Measurements from ENCODE around the gene KRTAP29-1. TPM values are rescaled to one million over a fixed set of nuclear protein-coding genes. Genes with fewer than 3 reads are reported as not detected.
A peak's percentile ranks its signal among the peaks of the same experiment; 100 is the strongest.

Gene KRTAP29-1
- total RNA-seq, 4 donors from 2014 or later: not detected

DNA sequence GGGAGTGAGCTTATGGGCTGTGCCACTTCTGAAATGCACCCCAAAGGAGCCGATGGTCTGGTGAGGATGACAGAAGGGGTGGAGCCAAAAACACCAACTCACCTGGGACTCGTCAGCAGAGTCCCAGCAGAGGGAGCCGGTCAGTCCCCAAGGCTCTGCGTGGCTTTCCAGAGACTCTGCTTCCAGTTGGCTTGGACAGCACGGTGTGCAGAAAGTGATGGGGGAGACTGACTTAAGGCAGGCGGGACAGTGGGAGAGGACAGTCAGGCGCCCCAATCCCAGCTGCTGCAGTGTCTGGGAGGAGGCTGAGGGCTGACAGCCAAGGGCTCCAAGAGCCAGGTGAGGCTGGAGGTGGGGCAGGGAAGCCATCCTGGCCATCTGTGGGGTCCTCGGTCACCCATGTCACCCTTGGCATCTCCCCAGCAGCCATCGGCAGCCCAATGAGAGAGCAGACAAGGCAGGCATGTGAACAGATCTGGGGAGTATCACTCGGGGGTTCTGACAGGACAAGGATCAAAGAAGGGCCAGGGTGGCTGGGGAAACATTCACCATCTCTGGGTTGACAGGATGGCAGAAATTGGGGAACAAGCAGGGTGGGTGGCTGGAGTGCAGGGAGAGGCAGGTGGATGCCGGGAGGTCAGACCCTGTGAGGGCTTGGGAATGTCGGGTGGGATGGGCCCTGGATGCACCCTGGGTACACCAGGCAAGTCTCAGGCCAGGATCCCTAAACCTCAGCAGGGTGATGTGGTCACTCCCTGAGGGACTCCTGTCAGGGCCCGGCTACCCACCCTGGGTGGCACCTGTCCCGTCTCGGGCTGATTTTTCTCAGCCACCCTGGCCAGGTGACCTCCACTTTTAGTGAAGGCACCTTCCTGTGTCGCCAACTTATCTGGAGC lies 21.8 kb upstream of the KRTAP29-1 start:
- no peak overlapping the region for H3K27ac ChIP-seq
- DNase-seq: no peak
- H3K9me3 ChIP-seq: peaks cover 0 to 6% (median 0%) of the 10 kb centered on the region in 3 donors
- H3K27me3 ChIP-seq: no peaks in the 10 kb centered on the region
- intact Hi-C loops (cut with DNase I): loop anchor here (5.0 kb wide), 1 partner anchor 417 kb away; no protein-coding TSS in a partner anchor
- H3K4me3 ChIP-seq: no peak overlapping the region
- H3K4me1 ChIP-seq: peaks cover 0 to 32% (median 0%) of the 10 kb centered on the region in 3 donors
- H3K36me3 ChIP-seq: no peaks in the 10 kb centered on the region
- TF ChIP-seq POLR2A (IDR thresholded peaks at IDR 0.05): no peak
- TF ChIP-seq, protein P1, sequence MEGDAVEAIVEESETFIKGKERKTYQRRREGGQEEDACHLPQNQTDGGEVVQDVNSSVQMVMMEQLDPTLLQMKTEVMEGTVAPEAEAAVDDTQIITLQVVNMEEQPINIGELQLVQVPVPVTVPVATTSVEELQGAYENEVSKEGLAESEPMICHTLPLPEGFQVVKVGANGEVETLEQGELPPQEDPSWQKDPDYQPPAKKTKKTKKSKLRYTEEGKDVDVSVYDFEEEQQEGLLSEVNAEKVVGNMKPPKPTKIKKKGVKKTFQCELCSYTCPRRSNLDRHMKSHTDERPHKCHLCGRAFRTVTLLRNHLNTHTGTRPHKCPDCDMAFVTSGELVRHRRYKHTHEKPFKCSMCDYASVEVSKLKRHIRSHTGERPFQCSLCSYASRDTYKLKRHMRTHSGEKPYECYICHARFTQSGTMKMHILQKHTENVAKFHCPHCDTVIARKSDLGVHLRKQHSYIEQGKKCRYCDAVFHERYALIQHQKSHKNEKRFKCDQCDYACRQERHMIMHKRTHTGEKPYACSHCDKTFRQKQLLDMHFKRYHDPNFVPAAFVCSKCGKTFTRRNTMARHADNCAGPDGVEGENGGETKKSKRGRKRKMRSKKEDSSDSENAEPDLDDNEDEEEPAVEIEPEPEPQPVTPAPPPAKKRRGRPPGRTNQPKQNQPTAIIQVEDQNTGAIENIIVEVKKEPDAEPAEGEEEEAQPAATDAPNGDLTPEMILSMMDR (IDR thresholded peaks at IDR 0.05): peak in 4 of 6 experiments; percentile 6 to 60 (median 32)
- 69 to 72% methylated on average over 10 to 12 of the region's 16 CpGs for WGBS, 2 donors

DNA sequence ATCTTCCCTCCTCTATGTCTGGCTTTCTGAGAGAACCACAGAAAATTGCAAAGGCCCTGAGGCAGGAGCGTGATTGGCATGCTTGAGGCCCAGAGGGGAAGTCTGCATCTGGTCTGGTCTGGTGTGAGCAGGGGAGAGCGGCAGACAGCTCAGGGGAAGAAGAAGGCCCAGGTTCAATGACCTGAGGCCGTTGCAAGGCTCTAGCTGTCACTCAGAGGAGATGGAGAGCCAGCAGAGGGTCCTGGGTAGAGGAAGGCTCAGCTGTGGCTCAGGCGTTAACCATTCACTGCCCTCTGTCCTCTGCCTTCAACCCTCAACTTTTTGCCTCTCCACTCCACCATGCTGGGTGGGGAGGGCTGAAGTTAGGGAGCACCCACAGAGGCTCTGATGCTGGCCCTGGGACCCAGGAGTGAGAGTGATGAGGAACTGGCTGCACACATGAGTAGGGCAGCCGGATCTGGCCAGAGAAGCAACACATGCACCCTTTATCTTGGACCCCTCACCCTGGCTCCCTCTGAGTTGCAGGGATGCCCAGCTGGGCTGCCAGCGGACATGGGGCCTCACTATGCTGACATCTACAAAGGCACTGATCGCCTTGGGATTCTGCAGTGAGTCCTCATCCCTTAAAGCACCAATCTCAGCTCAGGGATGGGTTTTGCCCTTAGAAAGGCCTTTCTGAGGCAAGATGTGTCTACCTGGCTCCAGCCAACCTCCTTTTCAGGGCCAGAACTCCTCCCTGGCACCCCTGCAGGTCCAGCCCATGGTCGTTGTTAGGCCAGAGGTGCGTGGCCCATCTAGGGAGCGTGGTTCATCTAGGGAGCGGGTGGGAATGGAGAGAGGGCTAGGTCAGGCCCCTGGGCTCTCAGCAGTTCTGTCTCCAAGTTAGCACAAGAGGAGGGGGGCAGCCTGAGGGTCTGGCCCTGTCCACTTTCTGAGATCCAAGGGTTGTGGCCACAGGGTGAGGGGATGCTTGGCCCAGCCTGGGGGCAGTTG lies 20.5 kb upstream of the KRTAP29-1 start:
- Histone ChIP-seq H3K27ac (no peak overlapping the region), H3K4me1 (peaks cover 0 to 32% (median 0%) of the 10 kb centered on the region in 3 donors), H3K9me3 (peaks cover 0 to 6% (median 0%) of the 10 kb centered on the region in 3 donors), H3K27me3 (no peaks in the 10 kb centered on the region), H3K4me3 (no peak overlapping the region), H3K36me3 (no peaks in the 10 kb centered on the region)
- no peak for DNase-seq
- intact Hi-C loops (cut with DNase I): loop anchor here (5.0 kb wide), 1 partner anchor 416 kb away; no protein-coding TSS in a partner anchor
- TF ChIP-seq, protein P1 (IDR thresholded peaks at IDR 0.05): no peak
- TF ChIP-seq POLR2A (IDR thresholded peaks at IDR 0.05): no peak
- WGBS, 2 donors: 80 to 82% methylated on average over 1 to 2 of the region's 11 CpGs

DNA sequence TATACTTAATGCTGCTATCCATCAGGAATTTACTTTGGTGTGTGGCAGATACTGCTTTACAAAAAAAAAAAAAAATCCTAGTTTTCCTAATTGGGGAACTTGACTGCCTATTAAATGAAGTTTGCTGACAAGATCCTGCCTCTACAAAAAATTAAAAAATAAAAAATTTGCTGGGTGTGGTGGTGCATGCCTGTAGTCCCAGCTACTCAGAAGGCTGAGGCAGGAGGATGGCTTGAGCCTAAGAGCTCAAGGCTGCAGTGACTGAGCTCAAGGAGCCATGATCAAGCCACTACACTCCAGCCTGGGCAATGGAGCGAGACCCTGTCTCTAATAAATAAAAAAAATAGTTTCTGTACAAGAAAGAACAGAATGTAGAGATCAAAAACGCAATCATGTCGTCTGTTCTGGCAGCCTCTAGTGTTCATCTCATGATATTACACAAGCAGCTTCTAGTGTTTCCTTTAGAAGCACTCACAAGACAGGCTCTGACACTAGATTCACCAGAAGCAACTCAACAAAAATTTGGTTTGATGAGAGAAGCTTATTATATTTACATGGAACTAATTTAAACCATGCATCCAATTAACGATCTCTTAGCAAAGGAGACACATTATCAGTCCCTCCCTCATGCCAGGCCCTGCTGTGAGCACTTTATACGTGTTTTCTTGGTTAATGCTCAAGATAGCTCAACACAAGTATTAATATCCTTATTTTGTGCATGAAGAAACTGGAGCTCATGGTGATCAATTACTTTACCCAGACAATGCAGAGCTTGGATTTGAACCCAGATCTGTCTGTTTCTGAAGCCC lies 19.6 kb upstream of the KRTAP29-1 start:
- intact Hi-C loops (cut with DNase I): loop anchor here (5.0 kb wide), 1 partner anchor 415 kb away; no protein-coding TSS in a partner anchor
- TF ChIP-seq, protein P1 (IDR thresholded peaks at IDR 0.05): peak in 5 of 6 experiments; percentile 76 to 91 (median 86)
- TF ChIP-seq POLR2A (IDR thresholded peaks at IDR 0.05): no peak
- Histone ChIP-seq H3K27ac (no peak overlapping the region), H3K9me3 (peaks cover 0 to 6% (median 0%) of the 10 kb centered on the region in 3 donors), H3K4me1 (peaks cover 0 to 24% (median 0%) of the 10 kb centered on the region in 3 donors), H3K27me3 (no peaks in the 10 kb centered on the region), H3K4me3 (no peak overlapping the region), H3K36me3 (no peaks in the 10 kb centered on the region)
- no peak for DNase-seq
- WGBS, 2 donors: 28 to 30% methylated on average over 5 of the region's 5 CpGs

DNA sequence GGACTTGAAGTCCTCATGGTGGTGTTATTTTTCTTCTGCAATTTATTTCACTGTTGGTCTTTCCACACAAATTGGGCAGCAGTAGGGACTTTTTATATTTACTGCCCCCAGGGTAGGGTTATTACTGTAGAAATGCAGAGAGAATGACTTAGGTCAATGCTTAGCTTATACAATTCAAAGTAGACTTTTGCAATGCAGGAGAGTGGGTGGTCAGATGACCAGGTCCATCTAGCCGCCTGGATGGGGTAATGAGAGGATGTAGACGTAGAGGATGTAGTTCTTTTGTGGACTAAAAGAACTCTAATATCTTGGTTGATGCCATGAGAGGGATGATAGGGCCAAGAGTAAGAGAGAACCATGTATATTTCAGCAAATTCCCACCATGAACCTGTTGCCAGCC lies 15.6 kb upstream of the KRTAP29-1 start:
- H3K9me3 ChIP-seq: peaks cover 0 to 6% (median 0%) of the 10 kb centered on the region in 3 donors
- H3K27ac ChIP-seq: no peak overlapping the region
- H3K36me3 ChIP-seq: no peaks in the 10 kb centered on the region
- TF ChIP-seq, protein P1 (IDR thresholded peaks at IDR 0.05): no peak
- no peak for TF ChIP-seq POLR2A (IDR thresholded peaks at IDR 0.05)
- WGBS, 2 donors: 29 to 88% methylated on average over 2 of the region's 2 CpGs
- H3K27me3 ChIP-seq: peaks cover 0 to 21% (median 0%) of the 10 kb centered on the region in 4 donors
- intact Hi-C loops (cut with DNase I): no loop called here
- peaks cover 0 to 7% (median 0%) of the 10 kb centered on the region in 3 donors for H3K4me1 ChIP-seq
- no peak for DNase-seq
- H3K4me3 ChIP-seq: no peak overlapping the region

Data from esophagus squamous epithelium (tissue), 5 donors.